NCI-H128 (cell line): ENCODE results near the gene DENND4A.
"Not testable (repeated sequence)": the region's sequence is repeated elsewhere in the genome, so short reads cannot be mapped to it uniquely, and the experiment has no call there.

Experiments
- DNase-seq: peaks from one replicate; lab custom pipeline; 2025; ENCODE audit not compliant: unreplicated experiment; lab: John Stamatoyannopoulos, UW

The DENND4A gene

GRCh38 chr15:65639509-65639908 is 152.6 kb downstream of the DENND4A start:
- DNase-seq = no peak

GRCh38 chr15:65638681-65639089 is 153.4 kb downstream of the DENND4A start:
- DNase-seq = peak; percentile 29

- DNase-seq = no peak
These were observed 154.0 kb downstream of the DENND4A start for GRCh38 chr15:65638109-65638508.

- no peak for DNase-seq
These were observed 157.7 kb downstream of the DENND4A start for GRCh38 chr15:65634356-65634755.

- DNase-seq = no peak
These were observed 158.3 kb downstream of the DENND4A start for GRCh38 chr15:65633752-65634151.

- no peak for DNase-seq
These were observed 159.2 kb downstream of the DENND4A start for GRCh38 chr15:65632780-65633375.

- DNase-seq = no peak
These were observed 160.6 kb downstream of the DENND4A start for GRCh38 chr15:65631503-65631902.

- no peak for DNase-seq
These were observed 161.3 kb downstream of the DENND4A start for GRCh38 chr15:65630760-65631159.

GRCh38 chr15:65629548-65629947 is 162.5 kb downstream of the DENND4A start:
- no peak for DNase-seq

- DNase-seq = no peak
These were observed 165.2 kb downstream of the DENND4A start for GRCh38 chr15:65626856-65627255.

- DNase-seq = no peak
These were observed 169.0 kb downstream of the DENND4A start for GRCh38 chr15:65623103-65623502.

- no peak for DNase-seq
These were observed 170.5 kb downstream of the DENND4A start, which contains the start of gene SLC24A1 for GRCh38 chr15:65621638-65622037. Gene SLC24A1 (plus strand): TSS chr15:65621938. CDS start chr15:65624081, 2,143 bp downstream.

- no peak for DNase-seq
These were observed 171.3 kb downstream of the DENND4A start for GRCh38 chr15:65620833-65621232.

GRCh38 chr15:65619626-65620290 is 172.3 kb downstream of the DENND4A start:
- no peak for DNase-seq

GRCh38 chr15:65618560-65619109 is 173.5 kb downstream of the DENND4A start:
- DNase-seq = no peak

- DNase-seq = not testable (repeated sequence)
These were observed 176.2 kb downstream of the DENND4A start for GRCh38 chr15:65615887-65616286.

- DNase-seq = no peak
These were observed 178.9 kb downstream of the DENND4A start for GRCh38 chr15:65612949-65613744.

GRCh38 chr15:65612616-65612946 is 179.5 kb downstream of the DENND4A start:
- DNase-seq = no peak

GRCh38 chr15:65611888-65612615 is 180.0 kb downstream of the DENND4A start:
- DNase-seq = no peak

GRCh38 chr15:65610871-65611718 is 181.0 kb downstream of the DENND4A start, which contains the start of gene INTS14:
Gene INTS14 (minus strand): TSS chr15:65611131. CDS start chr15:65607380, 3,751 bp downstream.
- peak; percentile 85 for DNase-seq
